HL-60 (cell line): ENCODE measurements around the gene SPATA32.

Source experiments
- DNase-seq, 2 experiments: peaks; one replicate each; pipeline ENCODE4 v3.0.0-alpha.2; 2010 to 2020; ENCODE audit warnings: low read depth in 1 of 2, low spot score in 1 of 2
- H3K27ac ChIP-seq: fragments of 250-450 bp; sonication (Bioruptor Pico); replicated peaks from 2 replicates; pipeline ENCODE4 v1.5.1; 2020; ENCODE audit warnings: mild to moderate bottlenecking, moderate library complexity
- H3K27me3 ChIP-seq: fragments of 250-450 bp; sonication (Bioruptor Pico); 2 replicates; pipeline ENCODE4 v1.5.1; 2021; ENCODE audit warnings: mild to moderate bottlenecking, moderate library complexity; ENCODE audit not compliant: insufficient read depth, poor library complexity, severe bottlenecking
- H3K4me3 ChIP-seq: replicated peaks from 2 replicates; pipeline ENCODE4 v1.5.1; 2011; ENCODE audit warnings: mild to moderate bottlenecking, control low read depth, low read length; ENCODE audit not compliant: insufficient read depth
- CTCF ChIP-seq: IDR thresholded peaks from one replicate; pipeline ENCODE4 v1.5.1; 2011; ENCODE audit warnings: low read length, control low read depth, inconsistent platforms; ENCODE audit not compliant: insufficient read depth
- GABPA ChIP-seq: IDR thresholded peaks from 2 replicates; pipeline ENCODE4 v1.6.1; 2012; ENCODE audit warnings: low read depth
- POLR2AphosphoS5 ChIP-seq: IDR thresholded peaks from 2 replicates; pipeline ENCODE4 v1.6.1; 2012; ENCODE audit warnings: low read depth
- REST ChIP-seq: IDR thresholded peaks from 2 replicates; pipeline ENCODE4 v1.6.1; 2012; ENCODE audit warnings: low read depth; ENCODE audit not compliant: insufficient replicate concordance
- SPI1 ChIP-seq: IDR thresholded peaks from 2 replicates; pipeline ENCODE4 v1.6.1; 2012; ENCODE audit warnings: low read depth, mild to moderate bottlenecking, borderline replicate concordance

SPATA32 gene

GRCh38 chr17:45289301-45290268, 27.7 kb upstream of the SPATA32 start:
- no peak overlapping the region for H3K27ac ChIP-seq

GRCh38 chr17:45288825-45289224, 26.9 kb upstream of the SPATA32 start:
- no peak for TF ChIP-seq REST
- TF ChIP-seq CTCF = no peak
- no peak for TF ChIP-seq SPI1
- no peak for TF ChIP-seq GABPA
- no peak for TF ChIP-seq POLR2AphosphoS5
- H3K4me3 ChIP-seq = no peak overlapping the region
- no peak overlapping the region for H3K27ac ChIP-seq

More at GRCh38 chr17:45289301-45290268, 27.7 kb upstream of the SPATA32 start:
- Histone ChIP-seq H3K27me3 (no peaks in the 10 kb centered on the region), H3K4me3 (no peak overlapping the region)
- no peak for DNase-seq
- TF ChIP-seq SPI1 = no peak
- no peak for TF ChIP-seq REST
- no peak for TF ChIP-seq CTCF
- no peak for TF ChIP-seq POLR2AphosphoS5
- TF ChIP-seq GABPA = no peak

GRCh38 chr17:45287526-45288500, 25.9 kb upstream of the SPATA32 start:
- no peak overlapping the region for H3K4me3 ChIP-seq
- TF ChIP-seq POLR2AphosphoS5 = no peak
- no peak for TF ChIP-seq CTCF
- no peak for TF ChIP-seq REST
- TF ChIP-seq GABPA = no peak
- no peak for TF ChIP-seq SPI1

More at GRCh38 chr17:45288825-45289224, 26.9 kb upstream of the SPATA32 start:
- DNase-seq = no peak
- H3K27me3 ChIP-seq = no peaks in the 10 kb centered on the region

More at GRCh38 chr17:45287526-45288500, 25.9 kb upstream of the SPATA32 start:
- Histone ChIP-seq H3K27me3 (no peaks in the 10 kb centered on the region), H3K27ac (no peak overlapping the region)
- DNase-seq = no peak
